Measurements from ENCODE around the gene WDFY3.

- no peak for TF ChIP-seq SMC3 (IDR thresholded peaks at IDR 0.05; ENCODE audit: low read depth, low read length)
- TF ChIP-seq USF2 (IDR thresholded peaks at IDR 0.05; ENCODE audit: borderline replicate concordance, low read depth, low read length): no peak
- TF ChIP-seq CTCF (IDR thresholded peaks at IDR 0.05): no peak
- no peak for TF ChIP-seq USF1 (IDR thresholded peaks at IDR 0.05; ENCODE audit: borderline replicate concordance, low read depth)
- TF ChIP-seq EZH2phosphoT487 (IDR thresholded peaks at IDR 0.05; ENCODE audit: borderline replicate concordance, low read depth): no peak
- TF ChIP-seq REST (IDR thresholded peaks at IDR 0.05; ENCODE audit: low read depth, low read length): no peak
- TF ChIP-seq RXRA (IDR thresholded peaks at IDR 0.05; ENCODE audit: borderline replicate concordance, low read depth): no peak
- no peak for TF ChIP-seq CHD2 (IDR thresholded peaks at IDR 0.05; ENCODE audit: low read length, partially characterized antibody)
- TF ChIP-seq GATA2 (CRISPR knock-in tag; IDR thresholded peaks at IDR 0.05): no peak
- TF ChIP-seq YY1 (IDR thresholded peaks at IDR 0.05; ENCODE audit: low read depth): no peak
- TF ChIP-seq SIN3A (IDR thresholded peaks at IDR 0.05; ENCODE audit: borderline replicate concordance, low read depth, low read length): no peak
- TF ChIP-seq NFIC (IDR thresholded peaks at IDR 0.05; ENCODE audit: borderline replicate concordance): no peak
These were observed 21.5 kb downstream of the WDFY3 start for GRCh38 chr4:84944947-84945346.

All from SK-N-SH (cell line).